Measurements from ENCODE around the gene ADAMTSL4.
"Not testable (repeated sequence)": the region's sequence is repeated elsewhere in the genome, so short reads cannot be mapped to it uniquely, and the experiment has no call there.

The ADAMTSL4 gene

DNA sequence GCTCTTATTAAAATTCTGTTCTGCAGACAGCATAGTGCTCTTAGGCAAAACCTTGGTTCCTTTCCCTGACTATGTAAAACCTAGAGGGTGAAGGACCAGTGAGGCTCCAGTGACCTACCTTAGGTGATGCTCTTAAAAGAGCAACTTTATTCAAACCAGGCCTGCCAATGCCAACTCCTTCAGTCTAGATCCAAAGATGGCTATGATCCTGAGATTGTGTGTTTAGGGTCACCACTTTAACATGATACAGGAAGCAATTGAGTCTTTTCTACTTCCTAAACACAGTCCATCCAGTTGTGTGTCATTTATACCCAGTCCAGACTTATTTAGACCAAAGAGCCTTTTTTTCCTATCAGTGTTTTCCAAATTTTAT lies 19.4 kb downstream of the ADAMTSL4 start:
- no peak for DNase-seq

DNA sequence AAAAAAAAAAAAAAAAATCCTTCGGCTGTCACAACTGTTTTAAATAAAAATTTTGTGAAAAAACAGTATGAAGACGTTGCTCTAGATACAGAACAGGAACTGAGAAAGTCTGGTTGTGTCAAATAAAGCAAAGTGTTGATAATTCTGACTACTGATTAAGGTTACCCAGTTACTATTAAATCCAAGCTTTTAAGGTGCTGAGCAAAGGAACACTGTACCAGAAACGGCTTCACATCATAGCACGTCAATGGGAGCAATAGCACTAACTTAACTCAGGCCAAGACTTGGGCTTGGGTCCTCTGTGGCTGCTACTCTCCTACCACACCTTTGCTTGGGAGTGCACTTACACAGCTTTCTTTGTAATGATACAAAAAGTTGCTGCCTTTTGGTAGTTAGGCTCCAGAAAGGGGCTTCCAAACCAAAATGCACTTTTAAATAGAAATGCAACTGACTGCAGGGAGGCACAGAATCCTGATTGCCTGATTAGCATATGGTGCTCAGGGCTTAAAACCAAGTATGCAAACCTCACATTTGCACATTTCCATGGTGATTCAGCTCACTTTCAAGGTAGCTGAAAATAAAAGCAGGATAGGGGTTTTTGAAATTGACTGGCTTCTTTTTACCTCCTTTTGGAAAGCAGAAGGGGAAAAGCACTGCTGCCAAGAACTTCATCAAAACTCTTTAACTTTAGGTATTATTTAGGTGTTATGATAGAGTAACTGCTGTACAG lies 23.9 kb downstream of the ADAMTSL4 start:
- no peak for DNase-seq

DNA sequence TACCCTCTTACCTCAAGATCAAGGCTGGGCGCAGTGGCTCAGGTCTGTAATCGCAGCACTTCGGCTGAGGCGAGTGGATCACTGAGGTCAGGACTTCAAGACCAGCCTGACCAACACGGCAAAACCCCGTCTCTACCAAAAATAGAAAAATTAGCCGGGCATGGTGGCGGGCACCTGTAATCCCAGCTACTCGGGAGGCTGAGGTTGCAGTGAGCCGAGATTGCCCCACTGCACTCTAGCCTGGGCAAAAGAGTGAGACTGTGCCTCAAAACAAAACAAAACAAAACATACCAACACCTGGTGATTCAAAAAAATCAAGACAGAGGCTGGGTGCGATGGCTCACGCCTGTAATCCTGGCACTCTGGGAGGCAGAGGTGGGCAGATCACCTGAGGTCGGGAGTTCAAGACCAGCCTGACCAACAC lies 24.5 kb downstream of the ADAMTSL4 start:
- DNase-seq: not testable (repeated sequence)

DNA sequence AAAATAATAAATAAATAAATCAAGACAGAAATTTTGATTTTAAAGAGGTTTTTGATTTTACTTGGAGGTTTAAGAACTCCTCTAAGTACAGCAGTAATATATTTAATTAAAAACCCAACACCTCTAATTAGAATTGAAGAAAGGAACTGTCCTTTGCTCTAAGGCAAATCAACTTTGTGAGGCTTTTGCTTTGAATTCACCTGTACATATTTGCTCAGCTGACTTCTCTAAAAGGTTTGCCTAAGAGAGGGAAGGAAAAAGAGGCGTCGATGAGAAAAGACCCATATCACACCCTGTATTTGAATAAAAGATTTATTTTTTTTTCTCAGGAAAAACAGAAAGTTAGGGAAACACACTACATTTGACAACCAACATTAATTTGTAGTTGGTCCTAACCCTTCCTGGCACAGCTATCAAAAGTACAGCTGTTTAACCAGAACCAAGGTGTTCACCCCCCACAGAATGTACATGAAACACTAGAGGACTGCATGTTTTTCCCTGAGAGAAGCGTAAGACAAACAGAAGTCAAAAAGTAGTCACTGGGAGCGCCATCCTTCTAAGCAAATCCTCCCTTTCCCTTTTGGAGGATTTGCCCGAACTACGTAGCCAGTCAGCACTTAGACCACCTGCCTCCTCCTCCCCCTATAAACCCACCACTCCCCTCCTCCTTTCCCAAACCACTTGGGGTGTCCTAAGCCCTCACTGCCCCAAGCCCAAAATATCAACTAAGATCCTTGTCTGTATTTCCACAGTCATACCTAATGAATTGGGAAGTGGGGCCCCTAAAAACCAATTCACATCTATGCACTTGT lies 25.3 kb downstream of the ADAMTSL4 start:
- DNase-seq: peak; percentile 14

DNA sequence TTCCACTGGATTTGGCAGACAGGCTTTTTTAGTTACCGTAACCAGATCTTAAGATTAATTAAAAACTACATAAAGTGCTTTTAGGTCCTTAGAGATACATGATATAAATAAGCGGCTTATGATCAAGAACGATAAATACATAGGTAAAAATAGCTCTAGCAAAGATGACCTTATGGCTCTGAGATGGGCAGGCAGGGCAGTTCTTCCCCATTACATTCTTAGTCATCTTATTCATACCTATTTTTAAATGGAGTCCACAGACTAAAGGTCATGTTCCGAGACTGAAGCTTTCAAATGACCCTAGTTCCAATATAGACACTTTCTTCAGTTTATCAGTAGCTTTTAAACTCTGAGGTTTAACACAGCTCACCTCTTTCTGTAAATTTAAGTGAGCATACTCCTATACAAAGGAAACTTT lies 25.9 kb downstream of the ADAMTSL4 start:
- DNase-seq: no peak

DNA sequence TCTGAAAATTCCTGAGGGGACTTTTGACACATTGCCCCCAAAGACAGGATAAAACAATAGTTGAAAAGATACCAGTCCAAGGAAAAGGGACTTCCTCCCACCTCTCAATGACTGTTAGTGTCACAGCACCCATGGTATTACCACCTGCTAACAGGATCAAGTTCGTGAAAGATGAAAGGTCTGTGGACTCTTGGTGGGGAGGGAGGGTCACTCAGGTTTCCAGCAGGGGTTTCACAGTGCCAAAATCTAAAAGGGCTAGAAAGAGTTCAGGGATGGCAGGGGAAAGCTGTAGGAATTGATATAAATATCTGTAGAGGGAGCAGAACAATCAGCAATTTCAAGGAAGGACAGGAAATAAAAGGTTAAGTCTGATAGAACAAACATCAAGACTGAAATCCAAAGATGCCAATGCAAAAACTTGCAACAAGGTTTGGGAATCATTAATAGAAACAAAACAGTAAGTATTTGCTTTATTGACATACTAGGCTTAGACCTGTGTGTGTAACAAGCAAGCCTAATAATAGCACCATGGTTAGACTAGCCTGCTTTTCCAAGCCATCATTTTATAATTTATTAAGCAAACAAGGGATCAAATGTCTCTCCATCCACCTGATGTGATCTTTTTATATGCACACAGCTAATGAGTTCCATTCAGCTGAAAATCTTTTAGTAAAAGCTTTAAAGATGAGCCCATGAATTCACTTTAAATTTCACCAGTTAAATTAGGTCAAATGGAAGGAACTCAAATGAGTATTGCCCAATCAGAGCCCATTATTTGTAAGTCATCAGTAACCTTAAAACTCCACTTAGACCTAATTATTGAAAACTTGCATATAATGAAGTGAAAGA lies 26.5 kb downstream of the ADAMTSL4 start:
- DNase-seq: peak; percentile 43

DNA sequence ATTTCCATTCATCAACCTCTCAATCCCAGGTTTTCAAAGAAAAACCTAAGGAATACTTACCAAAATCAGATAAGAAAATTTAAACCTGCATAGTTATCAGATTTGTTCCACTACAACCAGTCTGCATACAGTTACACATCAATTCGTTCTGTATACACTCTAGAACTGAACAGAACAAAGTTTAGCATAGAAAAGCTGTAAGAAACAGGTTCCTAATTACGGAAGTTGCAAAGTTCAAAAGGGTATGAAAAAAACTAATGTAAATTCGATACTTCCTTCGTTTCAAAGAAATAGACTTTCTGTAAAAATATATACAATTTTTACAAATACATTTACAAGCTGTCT lies 27.1 kb downstream of the ADAMTSL4 start:
- DNase-seq: no peak

DNA sequence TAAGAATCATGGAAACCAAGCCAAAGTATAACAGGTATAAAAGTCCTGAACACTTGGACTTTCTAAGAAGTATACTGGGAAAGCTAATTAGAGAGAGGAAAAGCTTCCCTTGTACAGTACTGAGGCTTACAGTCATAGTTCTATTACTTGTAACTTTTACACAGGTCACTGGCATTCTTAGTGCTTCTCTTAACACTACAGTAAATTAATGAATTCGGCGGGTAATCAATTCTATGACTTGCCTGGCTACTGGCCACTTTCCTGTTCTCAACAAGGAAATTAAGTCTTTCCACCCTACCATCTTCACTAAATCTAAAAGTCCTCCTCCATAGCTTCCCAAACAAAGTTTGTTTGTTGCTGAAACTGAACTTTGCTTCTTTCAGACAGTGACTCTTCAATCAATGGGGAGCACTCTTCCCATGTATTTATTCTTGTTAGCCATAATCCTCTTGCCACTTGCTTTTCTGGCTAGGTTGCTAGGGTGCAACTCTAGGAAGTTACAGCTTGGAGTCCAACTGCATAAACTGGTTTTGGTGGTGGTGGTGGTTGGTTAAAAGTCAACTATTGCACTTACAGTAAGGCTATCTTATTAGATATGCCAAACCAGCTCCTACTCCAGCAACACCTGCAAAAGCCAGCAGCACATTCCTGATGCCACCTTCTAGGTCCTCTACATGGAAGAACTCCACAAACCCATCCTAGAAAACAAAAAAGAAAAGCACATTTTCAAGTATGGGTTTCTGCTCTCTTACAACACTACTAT lies 27.8 kb downstream of the ADAMTSL4 start:
- DNase-seq: no peak

DNA sequence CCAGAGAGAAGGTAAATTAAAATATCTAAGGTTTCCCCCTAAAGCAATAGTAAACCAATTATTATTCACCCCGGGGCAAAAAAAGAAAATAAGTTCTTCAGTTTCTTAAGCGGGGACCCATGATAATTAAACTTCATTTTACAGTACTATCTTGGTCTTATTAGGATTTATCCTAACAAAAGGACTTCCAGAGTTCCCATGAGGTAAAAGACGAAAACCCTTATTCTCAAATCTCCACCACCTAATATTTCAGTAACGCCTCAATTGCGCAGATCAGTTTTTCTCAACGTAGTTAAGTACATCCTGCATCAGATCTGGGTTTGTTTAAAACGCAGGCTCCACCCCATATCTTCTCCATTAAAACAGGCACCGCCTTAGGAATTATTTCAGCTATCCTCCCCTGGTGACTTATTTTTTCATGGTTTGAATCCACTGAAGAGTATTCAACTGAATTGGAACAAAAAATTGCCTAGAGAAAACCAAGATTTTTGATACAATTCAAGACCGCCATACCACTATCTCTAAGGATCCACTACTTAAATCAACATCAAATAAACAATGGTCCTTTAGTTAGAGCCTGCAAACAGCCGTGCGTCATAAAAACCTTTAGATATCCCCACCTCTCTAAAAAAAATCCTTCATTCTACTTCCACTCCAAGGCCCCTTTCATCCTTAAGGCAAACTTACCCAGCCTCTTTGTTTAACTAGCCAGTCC lies 28.5 kb downstream of the ADAMTSL4 start:
- peak; percentile 25 for DNase-seq

DNA sequence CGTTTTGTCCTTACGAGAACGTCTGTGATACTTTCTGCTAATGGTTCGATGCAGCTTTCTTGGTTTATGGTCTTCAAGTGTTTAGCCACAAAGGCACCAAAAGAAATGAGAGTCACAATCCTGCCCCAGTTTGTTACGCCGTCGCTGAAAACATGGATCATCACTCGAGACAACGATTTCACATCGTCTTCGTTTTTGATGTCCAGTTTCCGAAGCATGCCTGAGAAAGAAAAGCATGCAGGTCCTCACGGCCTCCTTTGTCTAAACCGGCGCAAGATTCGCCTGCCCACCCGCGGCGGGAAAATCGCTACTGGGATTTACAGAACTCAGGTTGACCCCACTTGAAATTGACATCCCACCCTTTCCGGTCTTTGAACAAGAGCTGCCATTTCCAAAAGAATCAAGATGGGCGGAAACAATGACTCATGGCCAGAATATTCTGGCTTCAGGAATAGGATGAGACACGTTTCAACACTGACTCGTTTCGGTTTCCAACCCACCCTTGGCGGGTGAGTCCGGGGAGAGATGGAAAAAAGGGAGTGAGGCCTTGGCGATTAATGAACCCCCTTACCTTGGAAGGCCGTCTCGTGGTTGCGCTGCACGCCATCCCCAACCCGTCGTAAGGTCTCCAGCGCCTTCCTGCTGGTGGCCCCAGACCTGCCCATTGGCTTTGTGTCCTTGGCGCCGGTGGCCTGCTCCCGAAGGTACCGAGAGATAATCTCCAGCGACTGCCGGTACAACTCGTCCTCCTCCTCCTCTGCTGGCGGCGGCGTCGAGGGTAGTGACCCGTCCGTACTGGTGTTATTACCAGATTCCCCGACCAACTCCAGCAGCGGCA lies 29.3 kb downstream of the ADAMTSL4 start:
- peak; percentile 68 for DNase-seq

DNA sequence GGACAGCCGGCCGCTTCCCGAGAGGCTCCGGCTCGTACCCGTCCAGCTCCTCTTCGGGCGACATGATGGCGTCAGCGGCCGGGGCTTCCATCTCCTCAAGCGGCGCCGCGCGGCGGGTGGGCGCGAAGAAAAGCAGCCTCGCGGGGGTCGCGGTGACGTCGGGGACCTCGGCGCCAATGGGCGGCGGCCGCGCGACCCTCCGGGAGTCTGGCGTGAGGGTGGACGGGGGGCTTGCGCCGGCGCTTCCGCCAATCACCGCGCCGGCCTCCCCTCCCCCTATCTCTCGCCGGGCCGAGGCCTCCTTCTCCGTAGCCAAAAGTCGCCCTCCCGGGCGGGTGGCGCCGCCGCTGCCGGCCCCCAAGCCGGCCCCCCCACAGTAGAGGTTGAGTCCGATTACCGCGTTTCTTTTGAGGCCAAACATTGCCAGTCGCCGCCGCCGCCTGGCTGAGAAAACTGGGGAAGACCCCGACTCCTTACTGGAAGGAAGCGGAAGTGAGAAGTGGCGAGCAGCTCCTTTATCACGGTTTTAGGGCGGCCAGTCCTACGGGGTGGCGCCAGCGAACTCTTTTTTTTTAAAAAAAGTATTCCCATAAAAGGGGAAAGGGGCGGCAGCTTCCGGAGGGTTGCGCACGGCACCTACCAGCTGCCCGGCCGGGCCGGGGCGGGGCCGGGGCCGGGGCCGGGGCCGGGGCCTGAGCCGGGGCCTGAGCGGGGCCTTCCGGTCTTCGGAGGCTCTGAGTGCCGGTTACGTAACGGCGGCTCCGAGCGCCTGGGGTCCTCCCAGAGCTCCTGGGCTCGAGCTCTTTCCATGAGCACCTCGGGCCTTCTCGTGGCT lies 30.1 kb downstream of the ADAMTSL4 start, which contains the start of gene MCL1:
Gene MCL1 (minus strand): TSS at position 501 of the 835 bp plus-strand sequence. CDS start 80 bp downstream, at position 421.
- DNase-seq: peak; percentile 97

DNA sequence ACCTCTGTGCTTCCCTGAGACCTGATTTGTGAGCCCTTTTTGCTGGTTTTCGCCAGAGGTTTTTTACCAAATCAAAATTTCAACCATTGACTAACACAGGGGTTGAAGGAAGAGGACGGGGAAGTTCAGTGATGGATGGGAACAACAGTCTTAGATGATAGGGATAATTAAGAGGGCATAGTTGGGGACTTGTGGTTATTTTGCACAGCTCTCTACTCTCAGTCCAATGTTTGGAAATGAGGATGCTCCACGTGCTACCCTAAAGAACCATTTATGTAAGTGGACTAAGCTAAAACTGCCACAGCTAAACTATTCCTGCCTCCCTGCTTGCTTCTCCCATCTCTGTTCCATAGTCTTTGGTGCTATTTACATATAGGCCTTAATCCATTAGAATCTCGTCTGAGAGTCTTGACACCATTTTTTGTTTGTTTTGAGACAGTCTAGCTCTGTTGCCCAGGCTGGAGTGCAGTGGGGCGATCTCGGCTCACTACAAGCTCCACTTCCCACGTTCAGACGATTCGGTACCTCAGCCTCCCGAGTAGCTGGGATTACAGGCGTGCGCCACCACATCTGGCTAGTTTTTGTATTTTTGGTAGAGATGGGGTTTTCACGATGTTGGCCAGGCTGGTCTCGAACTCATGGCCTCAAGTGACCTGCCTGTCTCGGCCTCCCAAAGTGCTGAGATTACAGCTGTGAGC lies 30.9 kb downstream of the ADAMTSL4 start:
- DNase-seq: no peak

DNA sequence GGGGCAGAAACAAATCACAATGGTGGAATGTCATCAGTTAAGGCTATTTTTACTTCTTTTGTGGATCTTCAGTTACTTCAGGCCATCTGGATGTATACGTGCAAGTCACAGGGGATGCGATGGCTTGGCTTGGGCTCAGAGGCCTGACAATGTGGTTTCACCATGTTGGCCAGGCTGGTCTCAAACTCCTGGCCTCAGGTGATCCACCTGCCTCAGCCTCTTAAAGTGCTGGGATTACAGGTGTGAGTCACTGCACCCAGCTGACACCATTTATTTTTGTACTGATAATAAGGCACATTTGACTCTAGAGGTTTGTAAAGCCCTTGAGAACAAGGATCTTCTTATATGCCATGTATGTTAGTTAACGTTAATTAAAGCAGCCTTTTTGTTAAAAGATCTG lies 31.8 kb downstream of the ADAMTSL4 start:
- DNase-seq: not testable (repeated sequence)

DNA sequence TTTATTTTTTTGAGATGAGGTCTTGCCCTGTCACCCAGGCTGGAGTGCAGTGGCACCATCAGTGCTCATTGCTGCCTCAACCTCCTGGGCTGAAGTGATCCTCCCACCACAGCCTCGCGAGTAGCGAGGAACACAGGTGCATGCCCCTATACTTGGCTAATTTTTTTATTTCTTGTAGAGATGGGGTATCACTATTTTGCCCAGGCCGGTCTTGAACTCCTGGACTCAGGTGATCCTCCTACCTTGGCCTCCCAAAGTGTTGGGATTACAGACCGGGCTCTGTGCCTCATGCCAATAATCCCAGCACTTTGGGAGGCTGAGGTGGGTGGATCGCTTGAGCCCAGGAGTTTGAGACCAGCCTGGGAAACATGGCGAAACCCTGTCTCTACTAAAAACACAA lies 32.2 kb downstream of the ADAMTSL4 start:
- DNase-seq: not testable (repeated sequence)

DNA sequence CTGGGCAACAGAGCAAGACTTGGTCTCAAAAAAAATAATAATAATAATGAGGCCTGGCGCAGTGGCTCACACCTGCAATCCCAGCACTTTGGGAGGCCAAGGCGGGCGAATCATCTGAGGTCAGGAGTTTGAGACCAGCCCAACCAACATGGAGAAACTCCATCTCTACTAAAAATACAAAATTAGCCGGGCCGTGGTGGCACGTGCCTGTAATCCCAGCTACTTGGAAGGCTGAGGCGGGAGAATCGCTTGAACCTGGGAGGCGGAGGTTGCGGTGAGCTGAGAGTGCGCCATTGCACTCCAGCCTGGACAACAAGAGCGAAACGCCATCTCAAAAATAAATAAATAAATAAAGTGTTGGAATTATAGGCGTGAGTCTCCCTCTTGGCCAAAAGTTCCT lies 32.8 kb downstream of the ADAMTSL4 start:
- not testable (repeated sequence) for DNase-seq

DNA sequence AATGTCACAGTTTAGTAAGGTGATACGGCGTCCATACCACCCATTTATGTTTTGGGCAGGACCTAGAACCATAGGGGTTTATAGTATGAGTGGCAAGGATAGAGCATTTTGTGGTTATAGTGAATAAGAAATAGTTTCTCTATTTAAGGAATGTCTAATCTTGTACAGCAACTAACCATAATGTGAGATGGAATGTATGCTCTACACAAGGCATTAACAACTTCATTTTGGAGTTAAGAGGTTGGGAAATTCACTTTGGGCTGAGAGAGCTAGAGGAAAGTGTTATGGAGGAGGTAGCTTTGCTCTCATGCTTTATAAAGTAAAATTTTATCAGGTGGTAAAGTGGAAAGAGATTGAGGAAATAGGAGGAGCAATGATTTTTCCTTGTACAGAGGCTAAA lies 33.2 kb downstream of the ADAMTSL4 start:
- no peak for DNase-seq

DNA sequence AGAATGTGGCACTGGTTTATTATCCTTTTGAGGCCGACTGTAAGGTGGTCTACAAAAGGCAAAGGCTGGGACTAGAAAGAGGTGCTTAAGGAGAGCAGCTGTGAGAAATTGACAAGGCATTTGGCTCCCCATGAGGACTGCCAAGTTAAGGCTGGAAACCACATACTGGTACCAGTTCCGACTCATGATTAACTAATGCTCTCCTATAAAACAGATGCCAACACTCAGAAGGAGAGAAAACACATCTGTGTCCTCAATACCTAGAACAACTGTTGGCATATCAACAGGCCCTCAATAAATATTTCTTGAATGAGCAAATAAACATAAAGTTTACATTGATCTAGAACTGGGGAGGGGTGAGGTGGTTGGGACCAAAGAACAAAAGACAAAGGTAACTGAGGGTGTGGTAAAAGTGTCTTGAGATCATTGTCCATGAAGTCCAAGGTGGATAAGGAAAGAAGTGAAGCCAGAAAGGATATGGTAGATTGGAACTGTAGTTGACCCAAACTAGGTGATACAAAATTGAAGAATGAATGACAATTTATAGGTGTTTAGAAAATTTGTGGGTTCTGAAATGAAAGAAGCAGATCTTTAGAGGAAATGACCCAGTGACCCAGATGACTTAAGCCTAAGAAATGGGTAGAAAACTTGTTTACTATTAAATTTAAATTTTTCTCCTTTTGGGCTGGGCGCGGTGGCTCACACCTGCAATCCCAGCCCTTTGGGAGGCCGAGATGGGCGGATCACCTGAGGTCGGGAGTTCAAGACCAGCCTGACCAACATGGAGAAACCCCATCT lies 47.1 kb downstream of the ADAMTSL4 start:
- no peak for DNase-seq

DNA sequence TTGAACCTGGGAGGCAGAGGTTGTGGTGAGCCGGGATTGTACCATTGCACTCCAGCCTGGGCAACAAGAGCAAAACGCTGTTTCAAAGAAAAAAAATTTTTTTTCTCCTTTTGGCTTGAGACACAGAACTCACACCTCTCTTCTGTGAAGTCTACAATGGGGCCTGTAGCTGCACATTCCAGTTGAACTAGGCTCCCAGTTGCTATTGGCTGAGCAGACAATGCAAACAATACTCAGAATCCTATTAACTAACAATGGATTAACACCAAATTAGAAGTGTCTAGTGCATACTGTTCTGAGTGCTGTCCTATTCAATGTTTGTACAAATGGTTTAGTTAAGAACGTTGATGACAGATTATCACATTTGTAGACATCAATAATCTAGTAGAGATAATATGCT lies 47.8 kb downstream of the ADAMTSL4 start:
- DNase-seq: no peak
